Parietal lobe (tissue), 1 donor: ENCODE measurements around the gene ERCC8. TPM values are rescaled to one million over a fixed set of nuclear protein-coding genes. Genes with fewer than 3 reads are reported as not detected.

ENCODE experiments used
- total RNA-seq: library from RNA; depleted of rRNA; stranded (reverse); fragments of >200 nt; gene quantifications from one replicate; pipeline ENCODE4 v1.2.3, GENCODE V29; 2014

The ERCC8 gene, protein sequence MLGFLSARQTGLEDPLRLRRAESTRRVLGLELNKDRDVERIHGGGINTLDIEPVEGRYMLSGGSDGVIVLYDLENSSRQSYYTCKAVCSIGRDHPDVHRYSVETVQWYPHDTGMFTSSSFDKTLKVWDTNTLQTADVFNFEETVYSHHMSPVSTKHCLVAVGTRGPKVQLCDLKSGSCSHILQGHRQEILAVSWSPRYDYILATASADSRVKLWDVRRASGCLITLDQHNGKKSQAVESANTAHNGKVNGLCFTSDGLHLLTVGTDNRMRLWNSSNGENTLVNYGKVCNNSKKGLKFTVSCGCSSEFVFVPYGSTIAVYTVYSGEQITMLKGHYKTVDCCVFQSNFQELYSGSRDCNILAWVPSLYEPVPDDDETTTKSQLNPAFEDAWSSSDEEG
- total RNA-seq: 43.8 TPM

DNA sequence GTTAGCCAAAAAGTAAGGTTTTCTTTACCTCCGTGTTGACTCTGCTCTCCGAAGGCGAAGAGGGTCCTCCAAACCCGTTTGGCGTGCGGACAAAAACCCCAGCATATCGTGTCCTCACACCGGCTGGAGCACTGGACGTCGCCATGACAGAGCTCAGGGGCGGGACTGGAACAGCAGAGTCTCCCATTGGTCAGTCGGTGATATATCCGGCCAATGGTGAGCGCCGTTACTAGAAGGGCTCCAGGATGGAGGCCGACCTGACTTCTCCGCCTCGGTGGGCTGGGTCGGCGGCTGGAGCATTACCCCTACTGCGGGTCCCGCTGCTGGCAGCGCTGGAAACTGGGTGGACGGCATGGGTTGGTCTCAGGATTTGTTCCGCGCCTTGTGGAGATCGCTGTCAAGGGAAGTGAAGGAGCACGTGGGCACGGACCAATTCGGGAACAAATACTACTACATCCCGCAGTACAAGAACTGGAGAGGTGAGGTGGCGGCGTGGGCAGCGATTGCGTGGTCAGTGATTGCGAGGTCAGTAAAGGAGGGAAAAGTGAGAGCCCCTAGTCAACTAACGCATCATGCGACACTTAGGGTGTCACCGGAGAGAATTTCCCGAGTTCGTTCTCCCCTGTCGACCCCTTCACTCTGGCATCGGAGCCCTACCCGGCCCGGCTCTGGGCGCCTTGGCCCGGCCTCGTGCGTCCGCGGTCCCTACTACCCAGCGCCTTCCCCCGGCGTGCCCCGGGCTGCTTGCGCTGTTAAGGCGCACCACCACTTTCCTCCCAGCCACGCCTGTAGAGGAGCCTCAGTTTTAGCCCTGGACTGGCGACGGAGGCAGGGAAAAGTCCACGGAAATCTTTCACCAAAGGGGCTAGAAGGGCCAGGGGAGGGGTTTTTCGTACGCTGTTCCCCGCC is at the start of gene ERCC8, which contains the start of gene NDUFAF2:
TSS of gene ERCC8 (minus strand) at position 167 of the 909 bp plus-strand sequence. CDS start at position 105, 62 bp downstream.
TSS of gene NDUFAF2 (plus strand) at position 302 of the 909 bp plus-strand sequence. CDS start at position 353, 51 bp downstream.

DNA sequence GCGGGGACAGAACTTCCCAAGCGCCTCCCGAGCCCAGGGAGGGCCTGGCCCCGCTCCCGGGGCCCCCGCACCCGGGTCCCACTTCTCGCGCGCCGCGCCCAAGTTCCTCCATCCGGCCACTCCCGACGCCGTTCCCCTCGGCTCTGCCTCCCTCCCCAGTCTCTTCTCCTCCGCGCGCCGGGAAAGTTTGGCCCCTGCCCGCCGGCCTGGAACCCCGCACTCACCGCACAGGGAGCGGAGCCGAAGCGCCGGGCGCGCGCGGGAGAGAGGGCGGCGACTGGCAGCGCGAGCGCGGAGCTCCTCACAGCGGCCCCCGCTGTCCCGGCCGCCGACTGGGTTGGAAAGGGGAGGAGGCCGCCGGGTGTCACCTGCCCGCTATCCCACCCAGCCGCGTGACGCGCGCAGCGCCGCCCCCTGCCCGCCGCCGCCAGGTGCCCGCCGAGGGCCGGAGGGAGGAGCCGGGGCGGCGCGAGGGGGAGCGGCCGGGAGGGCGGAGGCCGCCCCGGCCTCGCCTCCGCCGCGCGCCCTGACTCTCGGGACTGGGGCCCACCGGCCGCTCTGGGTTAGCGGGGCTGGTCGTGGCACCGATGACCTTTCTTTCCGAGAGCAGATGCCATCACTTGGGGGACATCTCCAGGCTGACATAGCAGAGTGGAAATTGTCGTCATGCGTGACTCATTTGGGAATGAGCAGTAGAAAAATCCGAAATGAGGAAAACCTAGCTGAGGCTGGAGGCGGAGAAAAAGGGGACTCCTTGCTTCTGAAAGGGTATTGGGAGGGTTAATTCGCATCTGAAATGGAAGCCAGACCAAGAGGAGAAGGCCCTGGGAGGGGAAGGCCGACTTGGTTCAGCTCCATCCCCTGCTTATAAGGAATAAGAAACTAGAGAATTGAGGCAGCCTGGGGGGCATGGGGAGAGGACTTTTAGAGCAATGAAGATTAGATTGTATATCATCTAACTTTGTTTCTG is 100.6 kb downstream of the ERCC8 start, which contains the start of gene ELOVL7:
TSS of gene ELOVL7 (minus strand) at position 334 of the 970 bp plus-strand sequence. CDS start 56,872 bp downstream, outside the sequence.

Other genes starting within 250 kb of the ERCC8 start
- 17.5 TPM for gene DEPDC1B, start 244.9 kb downstream of the ERCC8 start, total RNA-seq
- gene ELOVL7, start 100.8 kb downstream of the ERCC8 start, total RNA-seq: 4.1 TPM
- gene NDUFAF2, start 135 bp upstream of the ERCC8 start, total RNA-seq: 23.8 TPM
- 22.8 TPM for gene SMIM15, start 217.4 kb upstream of the ERCC8 start, total RNA-seq